ENCODE data around the gene ETAA1. TPM values are rescaled to one million over a fixed set of nuclear protein-coding genes. Genes with fewer than 3 reads are reported as not detected.

ETAA1 gene
- total RNA-seq, 2 donors from 2014 or later: 16.3 to 17.5 TPM

- WGBS, 2 donors: 63 to 64% methylated on average over 4 of the region's 4 CpGs
- Histone ChIP-seq H3K27me3 (no peaks in the 10 kb centered on the region), H3K4me3 (no peak overlapping the region), H3K4me1 (peaks cover 38% of the 10 kb centered on the region), H3K9me3 (no peaks in the 10 kb centered on the region), H3K27ac (peak overlapping the region; percentile 40 to 72 (median 44)), H3K36me3 (replicated peaks in 1 of 2; ENCODE audit: insufficient read depth in 1 of 2, low read depth in 2 of 2) (peaks cover 0 to 2% of the 10 kb centered on the region in 2 donors)
- intact Hi-C loops (cut with DNase I): no loop called here
- DNase-seq (no peak), ATAC-seq (no peak)
- TF ChIP-seq POLR2A (IDR thresholded peaks at IDR 0.05) (no peak), CTCF (IDR thresholded peaks at IDR 0.05) (no peak)
Measured at GRCh38 chr2:67400560-67401485, 3.7 kb downstream of the ETAA1 start.

- intact Hi-C loops (cut with DNase I): no loop called here
- Histone ChIP-seq H3K9me3 (no peaks in the 10 kb centered on the region), H3K4me1 (peaks cover 6% of the 10 kb centered on the region), H3K27ac (no peak overlapping the region), H3K27me3 (no peaks in the 10 kb centered on the region), H3K36me3 (replicated peaks in 1 of 2; ENCODE audit: insufficient read depth in 1 of 2, low read depth in 2 of 2) (peaks cover 7 to 9% of the 10 kb centered on the region in 2 donors), H3K4me3 (no peak overlapping the region)
- ATAC-seq (no peak), DNase-seq (no peak)
- TF ChIP-seq POLR2A (IDR thresholded peaks at IDR 0.05) (no peak), CTCF (IDR thresholded peaks at IDR 0.05) (no peak)
Measured at GRCh38 chr2:67408346-67408745, 11.2 kb downstream of the ETAA1 start.

DNA sequence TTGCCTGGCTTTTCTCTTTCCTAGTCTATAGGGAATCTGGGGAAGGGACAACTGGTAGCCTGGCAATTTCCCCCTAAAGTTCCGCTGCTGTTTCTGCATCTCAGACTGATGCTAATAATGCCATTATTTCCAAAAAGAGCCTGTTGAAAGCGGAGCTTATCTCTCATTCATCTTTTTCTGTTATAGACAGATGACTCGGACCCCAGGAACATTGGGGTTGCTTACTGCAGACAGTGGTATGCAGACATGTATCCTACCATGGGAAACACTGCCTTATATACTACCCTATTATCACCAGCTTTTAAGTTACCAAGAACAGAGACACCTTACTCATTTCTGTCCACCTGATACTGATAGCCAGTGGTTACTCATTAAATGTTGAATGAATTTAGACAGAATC lies 15.3 kb downstream of the ETAA1 start:
- no peaks in the 10 kb centered on the region for H3K27me3 ChIP-seq
- TF ChIP-seq CTCF (IDR thresholded peaks at IDR 0.05): no peak
- no peak for DNase-seq
- no peak overlapping the region for H3K4me3 ChIP-seq
- H3K27ac ChIP-seq: no peak overlapping the region
- peaks cover 5 to 9% of the 10 kb centered on the region in 2 donors for H3K36me3 ChIP-seq (replicated peaks in 1 of 2; ENCODE audit: insufficient read depth in 1 of 2, low read depth in 2 of 2)
- intact Hi-C loops (cut with DNase I): no loop called here
- H3K9me3 ChIP-seq: no peaks in the 10 kb centered on the region
- no peak for ATAC-seq
- H3K4me1 ChIP-seq: peaks cover 6% of the 10 kb centered on the region
- WGBS, 2 donors: 91 to 94% methylated on average over 3 of the region's 3 CpGs

DNA sequence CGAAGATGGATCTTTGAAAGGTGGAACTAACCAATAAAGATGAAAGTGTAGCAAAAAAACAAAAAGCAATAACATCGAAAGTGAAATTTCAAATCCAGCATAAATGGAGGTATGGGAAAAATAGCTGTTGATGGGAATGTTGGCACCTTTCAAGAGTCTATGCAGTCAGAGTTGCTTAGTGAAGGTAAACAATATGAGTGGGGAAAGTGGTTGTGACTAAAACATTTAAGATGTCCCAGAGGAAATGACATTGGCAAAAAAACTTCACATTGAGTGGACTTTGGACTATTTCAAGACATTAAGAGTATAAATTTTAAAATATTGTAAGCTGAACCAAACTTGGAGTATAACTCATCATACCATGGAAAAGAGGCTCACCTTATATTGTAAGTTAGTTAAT lies 17.7 kb downstream of the ETAA1 start:
- intact Hi-C loops (cut with DNase I): no loop called here
- H3K4me1 ChIP-seq: no peaks in the 10 kb centered on the region
- H3K9me3 ChIP-seq: no peaks in the 10 kb centered on the region
- no peaks in the 10 kb centered on the region for H3K27me3 ChIP-seq
- 83 to 92% methylated on average over 2 of the region's 2 CpGs for WGBS, 2 donors
- no peak overlapping the region for H3K27ac ChIP-seq
- no peak for TF ChIP-seq CTCF (IDR thresholded peaks at IDR 0.05)
- no peak for TF ChIP-seq POLR2A (IDR thresholded peaks at IDR 0.05)
- peaks cover 5 to 7% of the 10 kb centered on the region in 2 donors for H3K36me3 ChIP-seq (replicated peaks in 1 of 2; ENCODE audit: insufficient read depth in 1 of 2, low read depth in 2 of 2)
- DNase-seq: no peak
- no peak overlapping the region for H3K4me3 ChIP-seq
- no peak for ATAC-seq

DNA sequence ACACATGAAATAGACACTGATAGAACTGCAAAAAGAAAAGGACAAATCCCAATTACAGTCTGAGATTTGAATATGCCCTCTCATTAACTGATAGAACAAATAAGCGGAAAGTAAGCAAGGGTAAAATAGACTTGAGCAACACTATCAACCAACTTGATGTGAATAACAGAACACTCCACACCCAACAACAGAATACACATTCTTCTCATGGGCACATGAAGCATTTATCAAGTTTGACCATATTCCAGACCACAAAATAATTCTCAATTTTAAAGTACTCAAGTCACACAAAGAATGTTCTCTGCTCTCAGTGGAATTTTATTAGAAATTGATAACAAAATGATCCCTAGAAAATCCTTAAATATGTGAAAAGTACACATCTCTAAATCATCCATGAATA lies 19.0 kb downstream of the ETAA1 start:
- H3K4me1 ChIP-seq: no peaks in the 10 kb centered on the region
- no peak overlapping the region for H3K27ac ChIP-seq
- ATAC-seq: no peak
- DNase-seq: no peak
- WGBS, 2 donors: 100% methylated on average over 1 of the region's 1 CpG
- no peaks in the 10 kb centered on the region for H3K27me3 ChIP-seq
- H3K9me3 ChIP-seq: no peaks in the 10 kb centered on the region
- H3K4me3 ChIP-seq: no peak overlapping the region
- intact Hi-C loops (cut with DNase I): no loop called here
- peaks cover 3% of the 10 kb centered on the region in 2 donors for H3K36me3 ChIP-seq (replicated peaks in 1 of 2; ENCODE audit: insufficient read depth in 1 of 2, low read depth in 2 of 2)
- no peak for TF ChIP-seq CTCF (IDR thresholded peaks at IDR 0.05)
- TF ChIP-seq POLR2A (IDR thresholded peaks at IDR 0.05): no peak
